Keratinocyte (primary cell): ENCODE results near the gene AMN. TPM values are rescaled to one million over a fixed set of nuclear protein-coding genes. Genes with fewer than 3 reads are reported as not detected.

Experiments
- DNase-seq: peaks from one replicate; pipeline ENCODE4 v3.0.0-alpha.2; 2011; ENCODE audit warnings: low read depth, missing footprints, low spot score
- FAIRE-seq: peaks from 2 replicates; lab custom pipeline; 2011; peaks lifted over from hg19 to GRCh38; lab: Jason Lieb, UNC
- H2AFZ ChIP-seq: 2 replicates; pipeline ENCODE4 v1.6.0; 2012; ENCODE audit warnings: low read length, control low read depth, inconsistent platforms; ENCODE audit not compliant: control insufficient read depth
- H3K27ac ChIP-seq: 2 replicates; pipeline ENCODE4 v1.5.1; 2011; ENCODE audit warnings: low read length; ENCODE audit not compliant: control insufficient read depth, insufficient read depth
- H3K27me3 ChIP-seq: 3 replicates; pipeline ENCODE4 v1.6.0; 2011; ENCODE audit warnings: low read length; ENCODE audit not compliant: control insufficient read depth, insufficient read depth; ENCODE audit errors: extremely low read depth
- H3K36me3 ChIP-seq, 2 experiments: 2 replicates in 1 of 2; 3 replicates in 1 of 2; pipeline ENCODE4 v1.5.1; 2011; ENCODE audit warnings: low read length in 2 of 2, mild to moderate bottlenecking in 1 of 2; ENCODE audit not compliant: control insufficient read depth in 2 of 2, insufficient read depth in 2 of 2; ENCODE audit errors: extremely low read depth in 1 of 2
- H3K4me1 ChIP-seq: 3 replicates; pipeline ENCODE4 v1.5.1; 2011; ENCODE audit warnings: low read length; ENCODE audit not compliant: control insufficient read depth, insufficient read depth; ENCODE audit errors: extremely low read depth
- H3K4me2 ChIP-seq: 3 replicates; pipeline ENCODE4 v1.6.0; 2011; ENCODE audit warnings: low read depth, low read length; ENCODE audit not compliant: control insufficient read depth, insufficient read depth; ENCODE audit errors: extremely low read depth
- H3K4me3 ChIP-seq, 3 experiments: fragments of 200-600 bp in 1 of 3; sonication (generic) in 1 of 3; 2 replicates in 2 of 3; 3 replicates in 1 of 3; pipeline ENCODE4 v1.5.1; 2011 to 2016; ENCODE audit warnings: low read length in 3 of 3, mild to moderate bottlenecking in 3 of 3, control low read depth in 2 of 3, inconsistent platforms in 1 of 3, low read depth in 1 of 3, mixed read lengths in 1 of 3, mixed run types in 1 of 3, moderate library complexity in 1 of 3; ENCODE audit not compliant: control insufficient read depth in 2 of 3, insufficient read depth in 2 of 3; ENCODE audit errors: extremely low read depth in 1 of 3
- H3K79me2 ChIP-seq: 2 replicates; pipeline ENCODE4 v1.6.0; 2012; ENCODE audit warnings: low read length; ENCODE audit not compliant: control insufficient read depth, insufficient read depth
- H3K9ac ChIP-seq: 3 replicates; pipeline ENCODE4 v1.6.0; 2011; ENCODE audit warnings: low read length; ENCODE audit not compliant: control insufficient read depth, insufficient read depth; ENCODE audit errors: extremely low read depth
- H3K9me1 ChIP-seq: 3 replicates; pipeline ENCODE4 v1.6.0; 2011; ENCODE audit warnings: low read length; ENCODE audit not compliant: control insufficient read depth, insufficient read depth; ENCODE audit errors: extremely low read depth
- H3K9me3 ChIP-seq: 2 replicates; pipeline ENCODE4 v1.5.1; 2012; ENCODE audit warnings: low read depth, low read length; ENCODE audit not compliant: control insufficient read depth
- H4K20me1 ChIP-seq: 3 replicates; pipeline ENCODE4 v1.6.0; 2011; ENCODE audit warnings: low read length; ENCODE audit not compliant: control insufficient read depth, insufficient read depth; ENCODE audit errors: extremely low read depth
- EZH2 ChIP-seq: IDR thresholded peaks from one replicate; pipeline ENCODE4 v1.6.1; 2012; ENCODE audit warnings: inconsistent platforms, mild to moderate bottlenecking, low read length, moderate library complexity
- dilution Hi-C: fragments of 300-500 bp; cut with MboI; formaldehyde crosslinking; loops from one replicate; pipeline ENCODE4 v1.7.0; 2020; ENCODE audit warnings: low sequenced_read_pairs; ENCODE audit not compliant: extremely low pct_ligation_motif_present
- polyA plus RNA-seq, 5 experiments: library from polyadenylated mRNA; depleted of rRNA in 3 of 5; stranded (reverse) in 3 of 5; stranded (forward) in 1 of 5; unstranded in 1 of 5; fragments of >200 nt; gene quantifications; 1 replicate in 1 of 5; 2 replicates in 3 of 5; 3 replicates in 1 of 5; pipeline versions ENCODE4 v1.2.1 to v1.2.3, GENCODE V29; 2011 to 2012; ENCODE audit warnings: missing spikeins in 2 of 5, low read depth in 1 of 5, low replicate concordance in 1 of 5
- TF ChIP-seq, protein P1 (sequence below), 3 experiments: IDR thresholded peaks in 1 of 3; conservative IDR thresholded peaks in 1 of 3; optimal IDR thresholded peaks in 1 of 3; 2 replicates in 2 of 3; 3 replicates in 1 of 3; pipeline versions ENCODE3 to v1.5.1; 2011; ENCODE audit warnings: low read length in 3 of 3, mild to moderate bottlenecking in 3 of 3, moderate library complexity in 2 of 3, control low read depth in 1 of 3, inconsistent platforms in 1 of 3; ENCODE audit not compliant: insufficient read depth in 2 of 3; ENCODE audit errors: extremely low read depth in 1 of 3

Gene AMN
- polyA plus RNA-seq, 1 donor (not counting 4 experiments of a cell fraction or from before 2014, with no cell fraction given) = 0.22 TPM

DNA sequence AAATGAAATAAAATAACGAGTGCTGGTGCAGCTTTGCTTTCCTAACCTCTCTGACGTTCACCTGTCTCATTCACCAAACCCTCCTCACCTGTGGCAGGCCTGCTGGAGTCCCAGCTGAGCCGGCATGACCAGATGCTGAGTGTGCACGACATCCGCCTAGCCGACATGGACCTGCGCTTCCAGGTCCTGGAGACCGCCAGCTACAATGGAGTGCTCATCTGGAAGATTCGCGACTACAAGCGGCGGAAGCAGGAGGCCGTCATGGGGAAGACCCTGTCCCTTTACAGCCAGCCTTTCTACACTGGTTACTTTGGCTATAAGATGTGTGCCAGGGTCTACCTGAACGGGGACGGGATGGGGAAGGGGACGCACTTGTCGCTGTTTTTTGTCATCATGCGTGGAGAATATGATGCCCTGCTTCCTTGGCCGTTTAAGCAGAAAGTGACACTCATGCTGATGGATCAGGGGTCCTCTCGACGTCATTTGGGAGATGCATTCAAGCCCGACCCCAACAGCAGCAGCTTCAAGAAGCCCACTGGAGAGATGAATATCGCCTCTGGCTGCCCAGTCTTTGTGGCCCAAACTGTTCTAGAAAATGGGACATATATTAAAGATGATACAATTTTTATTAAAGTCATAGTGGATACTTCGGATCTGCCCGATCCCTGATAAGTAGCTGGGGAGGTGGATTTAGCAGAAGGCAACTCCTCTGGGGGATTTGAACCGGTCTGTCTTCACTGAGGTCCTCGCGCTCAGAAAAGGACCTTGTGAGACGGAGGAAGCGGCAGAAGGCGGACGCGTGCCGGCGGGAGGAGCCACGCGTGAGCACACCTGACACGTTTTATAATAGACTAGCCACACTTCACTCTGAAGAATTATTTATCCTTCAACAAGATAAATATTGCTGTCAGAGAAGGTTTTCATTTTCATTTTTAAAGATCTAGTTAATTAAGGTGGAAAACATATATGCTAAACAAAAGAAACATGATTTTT lies 17.1 kb upstream of the AMN start:
- Histone ChIP-seq H3K4me1 (no peaks in the 10 kb centered on the region), H3K27ac (no peak overlapping the region), H3K27me3 (no peaks in the 10 kb centered on the region), H4K20me1 (no peaks in the 10 kb centered on the region), H3K36me3 (peaks cover 4 to 14% of the 10 kb centered on the region in 2 experiments), H3K4me2 (no peak overlapping the region), H3K4me3 (no peak overlapping the region), H3K9me3 (no peaks in the 10 kb centered on the region), H3K9me1 (no peaks in the 10 kb centered on the region), H2AFZ (no peak overlapping the region), H3K79me2 (no peaks in the 10 kb centered on the region), H3K9ac (no peak overlapping the region)
- dilution Hi-C loops = no loop called here
- no peak for TF ChIP-seq EZH2
- TF ChIP-seq, protein P1, sequence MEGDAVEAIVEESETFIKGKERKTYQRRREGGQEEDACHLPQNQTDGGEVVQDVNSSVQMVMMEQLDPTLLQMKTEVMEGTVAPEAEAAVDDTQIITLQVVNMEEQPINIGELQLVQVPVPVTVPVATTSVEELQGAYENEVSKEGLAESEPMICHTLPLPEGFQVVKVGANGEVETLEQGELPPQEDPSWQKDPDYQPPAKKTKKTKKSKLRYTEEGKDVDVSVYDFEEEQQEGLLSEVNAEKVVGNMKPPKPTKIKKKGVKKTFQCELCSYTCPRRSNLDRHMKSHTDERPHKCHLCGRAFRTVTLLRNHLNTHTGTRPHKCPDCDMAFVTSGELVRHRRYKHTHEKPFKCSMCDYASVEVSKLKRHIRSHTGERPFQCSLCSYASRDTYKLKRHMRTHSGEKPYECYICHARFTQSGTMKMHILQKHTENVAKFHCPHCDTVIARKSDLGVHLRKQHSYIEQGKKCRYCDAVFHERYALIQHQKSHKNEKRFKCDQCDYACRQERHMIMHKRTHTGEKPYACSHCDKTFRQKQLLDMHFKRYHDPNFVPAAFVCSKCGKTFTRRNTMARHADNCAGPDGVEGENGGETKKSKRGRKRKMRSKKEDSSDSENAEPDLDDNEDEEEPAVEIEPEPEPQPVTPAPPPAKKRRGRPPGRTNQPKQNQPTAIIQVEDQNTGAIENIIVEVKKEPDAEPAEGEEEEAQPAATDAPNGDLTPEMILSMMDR (optimal IDR thresholded peaks at IDR 0.05 in 1 of 3, IDR thresholded peaks at IDR 0.05 in 1 of 3, conservative IDR thresholded peaks at IDR 0.05 in 1 of 3; ENCODE audit: extremely low read depth in 1 of 3, insufficient read depth in 2 of 3, low read length in 3 of 3) = no peak
- FAIRE-seq (no peak), DNase-seq (no peak)

DNA sequence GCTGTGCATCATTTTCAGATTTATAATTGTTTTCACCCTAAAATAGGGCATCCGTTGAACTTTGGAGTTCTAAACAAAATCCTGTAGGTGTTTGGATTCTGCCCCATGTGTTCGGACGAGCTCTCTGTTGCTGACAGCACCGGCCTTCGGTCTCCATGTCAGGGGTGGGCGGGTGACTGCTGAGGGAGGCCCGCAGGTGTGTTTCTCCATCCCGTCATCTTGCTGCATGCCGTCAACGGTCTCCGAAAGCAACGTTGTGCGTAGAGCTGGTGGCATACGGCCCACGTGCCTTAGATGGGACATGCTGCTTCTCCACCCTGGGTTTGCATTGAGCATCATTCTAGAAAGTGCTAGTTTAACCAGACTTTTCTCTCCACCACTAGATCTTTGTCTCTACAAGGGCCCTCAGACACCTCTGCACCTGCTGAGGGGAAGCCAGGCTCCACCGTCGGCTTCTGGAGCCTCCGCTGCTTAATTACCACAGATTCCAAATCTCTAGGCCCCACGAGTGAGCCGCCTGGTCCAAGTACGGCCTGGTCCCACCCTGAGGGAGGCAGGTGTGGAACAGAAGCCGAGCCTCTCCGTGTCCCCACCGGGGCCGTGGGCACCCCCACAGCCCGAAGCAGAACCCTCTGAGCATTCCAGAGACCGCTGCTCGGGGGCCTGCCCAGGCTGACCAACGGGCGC lies 15.7 kb upstream of the AMN start:
- peaks cover 4 to 10% of the 10 kb centered on the region in 2 experiments for H3K36me3 ChIP-seq
- no peaks in the 10 kb centered on the region for H3K27me3 ChIP-seq
- FAIRE-seq (no peak), DNase-seq (no peak)
- no peak overlapping the region for H3K4me3 ChIP-seq
- H3K79me2 ChIP-seq = no peaks in the 10 kb centered on the region
- H2AFZ ChIP-seq = no peak overlapping the region
- no peaks in the 10 kb centered on the region for H3K4me1 ChIP-seq
- H3K4me2 ChIP-seq = no peak overlapping the region
- H3K27ac ChIP-seq = no peak overlapping the region
- dilution Hi-C loops = no loop called here
- H4K20me1 ChIP-seq = no peaks in the 10 kb centered on the region
- H3K9me3 ChIP-seq = no peaks in the 10 kb centered on the region
- H3K9me1 ChIP-seq = no peaks in the 10 kb centered on the region
- TF ChIP-seq, protein P1 (optimal IDR thresholded peaks at IDR 0.05 in 1 of 3, IDR thresholded peaks at IDR 0.05 in 1 of 3, conservative IDR thresholded peaks at IDR 0.05 in 1 of 3; ENCODE audit: extremely low read depth in 1 of 3, insufficient read depth in 2 of 3, low read length in 3 of 3) = no peak
- TF ChIP-seq EZH2 = no peak
- no peak overlapping the region for H3K9ac ChIP-seq
